D721Med (cell line): ENCODE measurements around the gene SLC7A4.
"Not testable (repeated sequence)": the region's sequence is repeated elsewhere in the genome, so short reads cannot be mapped to it uniquely, and the experiment has no call there.

Source experiments
- DNase-seq: peaks from one replicate; pipeline ENCODE4 v3.0.0; 2011; ENCODE audit warnings: low spot score; ENCODE audit not compliant: insufficient read length
- FAIRE-seq: peaks from 2 replicates; lab custom pipeline; 2011; peaks lifted over from hg19 to GRCh38; lab: Jason Lieb, UNC
- TF ChIP-seq, protein P1 (sequence below): IDR thresholded peaks from 2 replicates; pipeline ENCODE4 v1.5.1; 2012; ENCODE audit warnings: mild to moderate bottlenecking, control low read depth; ENCODE audit not compliant: insufficient read depth; ENCODE audit errors: missing control alignments

Gene SLC7A4

DNA sequence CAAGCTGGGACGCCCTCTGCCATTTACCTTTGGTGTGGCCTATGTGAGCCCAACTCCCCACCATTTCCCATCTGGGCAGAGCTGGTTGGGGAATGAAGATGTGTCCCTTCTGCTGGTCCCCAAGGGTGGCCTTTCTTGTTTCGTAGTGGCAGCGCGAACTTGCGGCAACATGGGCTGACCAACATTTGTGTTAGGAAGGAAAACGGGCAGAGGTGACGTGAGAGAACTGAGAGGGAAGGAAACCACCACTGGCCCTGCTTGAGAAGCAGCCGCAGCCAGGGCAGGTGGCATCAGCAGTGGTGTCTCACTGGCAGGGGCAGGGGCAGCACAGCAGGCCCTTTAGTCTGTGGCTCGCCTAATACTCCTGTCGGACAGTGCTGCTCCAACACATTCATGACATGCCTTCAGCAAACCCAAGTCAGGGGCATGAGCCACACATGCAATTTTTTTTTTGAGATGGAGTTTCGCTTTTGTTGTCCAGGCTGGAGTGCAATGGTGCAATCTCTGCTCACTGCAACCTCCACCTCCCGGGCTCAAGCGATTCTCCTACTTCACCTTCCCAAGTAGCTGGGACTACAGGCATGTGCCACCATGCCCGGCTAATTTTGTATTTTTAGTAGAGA lies 43.3 kb upstream of the SLC7A4 start:
- TF ChIP-seq, protein P1, sequence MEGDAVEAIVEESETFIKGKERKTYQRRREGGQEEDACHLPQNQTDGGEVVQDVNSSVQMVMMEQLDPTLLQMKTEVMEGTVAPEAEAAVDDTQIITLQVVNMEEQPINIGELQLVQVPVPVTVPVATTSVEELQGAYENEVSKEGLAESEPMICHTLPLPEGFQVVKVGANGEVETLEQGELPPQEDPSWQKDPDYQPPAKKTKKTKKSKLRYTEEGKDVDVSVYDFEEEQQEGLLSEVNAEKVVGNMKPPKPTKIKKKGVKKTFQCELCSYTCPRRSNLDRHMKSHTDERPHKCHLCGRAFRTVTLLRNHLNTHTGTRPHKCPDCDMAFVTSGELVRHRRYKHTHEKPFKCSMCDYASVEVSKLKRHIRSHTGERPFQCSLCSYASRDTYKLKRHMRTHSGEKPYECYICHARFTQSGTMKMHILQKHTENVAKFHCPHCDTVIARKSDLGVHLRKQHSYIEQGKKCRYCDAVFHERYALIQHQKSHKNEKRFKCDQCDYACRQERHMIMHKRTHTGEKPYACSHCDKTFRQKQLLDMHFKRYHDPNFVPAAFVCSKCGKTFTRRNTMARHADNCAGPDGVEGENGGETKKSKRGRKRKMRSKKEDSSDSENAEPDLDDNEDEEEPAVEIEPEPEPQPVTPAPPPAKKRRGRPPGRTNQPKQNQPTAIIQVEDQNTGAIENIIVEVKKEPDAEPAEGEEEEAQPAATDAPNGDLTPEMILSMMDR, result no peak

DNA sequence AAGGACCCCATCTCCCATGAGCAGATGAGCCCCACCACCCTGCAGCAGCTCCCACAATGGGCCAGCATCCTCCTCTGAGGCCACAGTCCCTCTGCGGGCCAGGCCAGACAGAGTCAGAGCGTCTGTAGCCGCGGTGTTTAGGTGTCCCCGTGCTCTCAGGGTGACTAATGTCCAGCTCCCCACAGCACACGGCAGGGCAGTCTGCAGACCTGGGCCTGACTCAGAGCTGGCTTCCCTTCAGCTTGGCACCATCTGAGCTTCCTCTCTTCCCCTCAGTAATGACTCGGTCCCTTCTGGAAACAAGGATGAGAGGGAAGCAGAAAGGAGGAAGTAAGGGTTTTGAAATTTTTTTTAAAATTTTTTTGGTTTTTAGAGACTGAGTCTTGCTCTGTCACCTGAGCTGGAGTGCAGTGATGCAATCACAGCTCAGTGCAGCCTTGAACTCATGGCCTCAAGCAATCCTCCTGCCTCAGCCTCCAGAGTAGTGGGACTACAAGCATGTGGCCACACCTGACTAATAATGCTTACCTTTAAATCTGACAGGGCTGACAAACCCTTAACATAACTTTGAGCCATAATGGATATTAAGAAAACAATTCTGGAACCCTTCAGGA lies 41.8 kb upstream of the SLC7A4 start:
- no peak for DNase-seq
- TF ChIP-seq, protein P1, result no peak
- no peak for FAIRE-seq

More for the DNA sequence above, 43.3 kb upstream of the SLC7A4 start:
- DNase-seq, result no peak
- no peak for FAIRE-seq

DNA sequence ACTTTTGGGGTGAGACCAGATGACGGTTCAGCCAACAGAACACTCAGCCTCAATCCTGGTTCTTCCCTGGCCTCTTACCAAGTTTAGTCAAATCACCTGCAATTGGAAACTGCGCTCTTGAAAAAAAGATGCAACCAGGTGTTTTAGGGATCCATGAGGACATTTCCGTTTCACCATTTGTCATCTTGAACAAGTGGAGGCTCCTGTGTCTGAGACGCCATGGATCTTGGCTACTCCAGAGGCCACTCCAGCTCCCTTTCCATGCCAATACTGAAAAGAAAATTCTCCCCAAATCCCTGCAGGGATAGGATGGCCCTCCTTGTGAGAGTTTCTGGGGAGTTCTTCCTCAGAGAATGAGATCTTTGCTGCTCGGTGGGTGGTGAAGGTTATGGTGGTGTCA lies 41.1 kb upstream of the SLC7A4 start:
- TF ChIP-seq, protein P1, result no peak
- FAIRE-seq (no peak), DNase-seq (no peak)

DNA sequence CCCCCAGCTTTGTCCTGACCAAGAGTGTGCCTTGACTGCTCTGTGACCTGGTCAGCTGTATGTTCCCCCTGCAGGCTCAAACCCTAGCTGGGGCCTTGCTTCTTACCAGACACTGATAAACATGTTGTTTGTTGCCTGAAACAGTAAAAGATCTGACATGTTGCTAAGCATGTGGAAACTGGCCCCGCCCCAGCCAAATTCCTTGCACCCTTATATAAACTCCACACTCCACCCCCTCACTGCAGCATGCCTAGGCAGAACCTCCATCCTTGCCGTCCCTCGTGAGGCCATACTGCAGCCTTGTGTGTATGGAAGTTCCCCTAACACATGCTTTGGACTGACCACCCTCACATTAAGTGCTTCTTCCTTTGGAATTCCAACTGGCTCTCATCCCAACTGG lies 40.7 kb upstream of the SLC7A4 start:
- TF ChIP-seq, protein P1, result no peak
- FAIRE-seq, result no peak
- DNase-seq, result no peak

DNA sequence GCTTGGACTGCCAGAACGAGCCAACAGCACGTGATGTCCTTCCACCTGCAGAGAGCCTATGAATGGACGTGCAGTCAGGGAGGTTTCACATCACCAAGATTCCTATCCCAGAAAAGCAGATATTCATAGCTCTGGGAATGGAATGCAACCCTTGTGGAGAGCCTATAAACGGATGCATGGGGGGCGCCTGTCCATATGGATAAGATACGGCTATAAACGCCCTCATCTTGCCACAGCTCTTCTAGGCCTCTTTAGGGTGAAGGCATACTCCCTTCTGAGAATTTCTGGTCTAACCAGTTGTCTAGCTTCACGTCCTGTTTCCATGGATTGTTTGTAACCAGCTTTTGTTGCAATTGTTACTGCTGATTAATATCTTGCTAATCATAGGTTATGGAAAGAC lies 39.4 kb upstream of the SLC7A4 start:
- FAIRE-seq, DNase-seq: not testable (repeated sequence)

DNA sequence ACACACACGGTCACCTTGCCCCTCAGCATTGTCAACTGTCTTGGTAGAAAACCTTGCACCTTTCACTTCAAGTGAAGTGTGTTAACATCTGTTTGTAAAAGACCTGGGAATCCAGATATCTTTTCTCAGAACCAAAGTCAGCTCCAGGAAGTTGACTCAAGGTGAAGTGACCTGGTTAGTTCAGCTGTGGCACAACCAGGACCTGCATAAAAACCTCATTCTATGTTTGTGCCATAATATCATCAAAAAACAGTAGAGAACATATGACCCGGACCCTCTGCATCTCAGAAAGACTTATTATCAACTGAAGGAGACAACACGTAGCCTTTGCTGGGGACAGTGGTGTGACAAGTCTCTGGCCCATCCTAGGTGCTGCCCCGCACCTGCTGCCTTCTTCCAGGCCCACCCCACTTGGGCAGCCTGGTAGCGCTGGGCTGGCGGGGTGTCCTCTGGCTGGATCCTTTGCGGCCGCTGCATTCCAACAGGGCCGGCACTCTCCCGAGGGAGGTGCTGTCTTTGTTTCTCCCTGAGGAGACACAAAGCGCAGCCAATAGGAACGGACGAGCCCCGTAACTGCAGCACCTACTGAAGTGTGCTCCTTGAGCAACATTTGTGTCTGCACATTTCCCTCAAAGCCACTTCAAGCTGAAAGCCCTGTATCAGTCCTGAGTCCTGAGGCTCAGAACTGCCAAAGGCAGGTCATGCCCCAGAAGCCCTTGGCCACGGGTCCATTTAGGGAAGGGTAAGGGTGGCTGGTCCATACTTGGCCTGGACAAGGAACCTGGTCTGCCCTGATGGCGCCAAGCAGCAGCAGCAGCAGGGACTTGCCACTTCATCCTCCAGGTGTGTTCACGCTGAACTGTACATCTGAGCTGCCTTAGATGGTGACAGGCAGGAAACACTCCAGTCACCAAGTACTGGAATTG lies 38.6 kb upstream of the SLC7A4 start:
- TF ChIP-seq, protein P1, result no peak
- FAIRE-seq (no peak), DNase-seq (no peak)

DNA sequence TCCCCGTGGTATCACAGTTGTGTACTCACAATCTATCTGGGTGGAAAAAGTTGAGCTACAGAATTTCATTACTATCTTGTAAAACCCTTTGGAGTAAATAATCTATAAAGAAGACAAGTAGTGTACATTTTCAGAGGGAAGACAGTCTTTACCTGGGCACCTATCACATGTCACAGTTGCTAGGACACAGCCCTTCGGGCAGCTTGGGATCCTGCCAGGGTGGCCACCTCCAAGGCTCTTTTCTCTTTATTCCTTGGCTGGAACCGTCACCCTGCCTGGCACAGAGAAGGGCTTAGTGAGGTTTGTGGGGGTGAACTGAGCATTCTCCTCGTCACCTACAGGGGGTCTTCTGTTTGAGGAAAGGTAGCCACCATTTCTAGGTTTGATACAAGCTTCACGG lies 37.0 kb upstream of the SLC7A4 start:
- DNase-seq (no peak), FAIRE-seq (no peak)
- TF ChIP-seq, protein P1, result no peak
